Measurements from ENCODE around the gene ATP11B.

GRCh38 chr3:182837855-182838454 lies 44.7 kb downstream of the ATP11B start:
- TF ChIP-seq CTCF (conservative IDR thresholded peaks at IDR 0.05; ENCODE audit: low read length) (peak; percentile 77), EZH2phosphoT487 (IDR thresholded peaks at IDR 0.05; ENCODE audit: borderline replicate concordance, low read depth, low read length) (no peak)

All from OCI-LY7 (cell line).